Endothelial cell (in vitro differentiated cells): ENCODE results near the gene AGBL5. TPM values are rescaled to one million over a fixed set of nuclear protein-coding genes. Genes with fewer than 3 reads are reported as not detected.

Source experiments
- DNase-seq: peaks from one replicate; pipeline ENCODE4 v3.0.0; 2021; ENCODE audit warnings: low spot score
- H3K27ac Mint-ChIP-seq: one replicate; pipeline ENCODE4 v1.8.0; 2021; ENCODE audit warnings: mixed read lengths, inconsistent platforms; ENCODE audit not compliant: unreplicated experiment
- H3K27me3 Mint-ChIP-seq: one replicate; pipeline ENCODE4 v1.8.0; 2021; ENCODE audit warnings: mild to moderate bottlenecking, moderate library complexity, mixed read lengths, inconsistent platforms; ENCODE audit not compliant: unreplicated experiment
- H3K36me3 Mint-ChIP-seq: one replicate; pipeline ENCODE4 v1.8.0; 2021; ENCODE audit warnings: mild to moderate bottlenecking, low read depth, mixed read lengths, inconsistent platforms; ENCODE audit not compliant: unreplicated experiment
- H3K4me1 Mint-ChIP-seq: one replicate; pipeline ENCODE4 v1.8.0; 2021; ENCODE audit warnings: mild to moderate bottlenecking, mixed read lengths, inconsistent platforms; ENCODE audit not compliant: unreplicated experiment
- H3K4me3 Mint-ChIP-seq: one replicate; pipeline ENCODE4 v1.8.0; 2021; ENCODE audit warnings: mild to moderate bottlenecking, mixed read lengths, inconsistent platforms; ENCODE audit not compliant: unreplicated experiment
- H3K9me3 Mint-ChIP-seq: one replicate; pipeline ENCODE4 v1.8.0; 2021; ENCODE audit warnings: mixed read lengths, inconsistent platforms; ENCODE audit not compliant: unreplicated experiment
- total RNA-seq: library from RNA; stranded (reverse); fragmentation: NEBNext Ultra II Directional; extraction: Animal tissue kit (Norgen Biotek cat#: 25700); gene quantifications from one replicate; pipeline ENCODE4 v1.2.1, GENCODE V29; 2021; ENCODE audit not compliant: unreplicated experiment
- TF ChIP-seq, protein P1 (sequence below): fragments of 200-600 bp; sonication (generic); IDR thresholded peaks from one replicate; pipeline ENCODE4 v1.5.0; 2021; ENCODE audit warnings: antibody characterized with exemption; ENCODE audit not compliant: unreplicated experiment

AGBL5 gene
- total RNA-seq, 1 donor from 2014 or later, result 32.5 TPM

DNA sequence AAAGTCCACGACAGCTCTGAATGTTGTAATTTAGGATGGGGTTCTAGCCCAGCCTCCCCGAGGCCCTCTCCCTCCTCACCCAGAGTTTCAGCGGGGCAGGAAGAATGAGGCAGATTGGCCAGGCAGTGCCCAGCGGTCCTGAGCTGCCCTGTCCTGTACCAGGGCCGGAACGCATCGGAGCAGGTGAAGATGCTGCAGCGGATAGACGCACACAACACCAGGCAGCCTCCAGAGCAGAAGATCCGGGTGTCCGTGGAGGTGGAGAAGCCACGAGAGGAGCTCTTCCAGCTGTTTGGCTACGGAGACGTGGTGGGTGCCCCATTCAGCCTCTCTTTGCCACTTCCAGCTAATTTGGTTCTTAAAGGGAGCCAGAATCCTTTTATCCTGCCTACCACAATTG, 45.9 kb downstream of the AGBL5 start:
- H3K27me3 Mint-ChIP-seq, result peaks cover 11% of the 10 kb centered on the region
- H3K4me3 Mint-ChIP-seq, result no peak overlapping the region
- H3K36me3 Mint-ChIP-seq, result no peaks in the 10 kb centered on the region
- TF ChIP-seq, protein P1, sequence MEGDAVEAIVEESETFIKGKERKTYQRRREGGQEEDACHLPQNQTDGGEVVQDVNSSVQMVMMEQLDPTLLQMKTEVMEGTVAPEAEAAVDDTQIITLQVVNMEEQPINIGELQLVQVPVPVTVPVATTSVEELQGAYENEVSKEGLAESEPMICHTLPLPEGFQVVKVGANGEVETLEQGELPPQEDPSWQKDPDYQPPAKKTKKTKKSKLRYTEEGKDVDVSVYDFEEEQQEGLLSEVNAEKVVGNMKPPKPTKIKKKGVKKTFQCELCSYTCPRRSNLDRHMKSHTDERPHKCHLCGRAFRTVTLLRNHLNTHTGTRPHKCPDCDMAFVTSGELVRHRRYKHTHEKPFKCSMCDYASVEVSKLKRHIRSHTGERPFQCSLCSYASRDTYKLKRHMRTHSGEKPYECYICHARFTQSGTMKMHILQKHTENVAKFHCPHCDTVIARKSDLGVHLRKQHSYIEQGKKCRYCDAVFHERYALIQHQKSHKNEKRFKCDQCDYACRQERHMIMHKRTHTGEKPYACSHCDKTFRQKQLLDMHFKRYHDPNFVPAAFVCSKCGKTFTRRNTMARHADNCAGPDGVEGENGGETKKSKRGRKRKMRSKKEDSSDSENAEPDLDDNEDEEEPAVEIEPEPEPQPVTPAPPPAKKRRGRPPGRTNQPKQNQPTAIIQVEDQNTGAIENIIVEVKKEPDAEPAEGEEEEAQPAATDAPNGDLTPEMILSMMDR, result no peak
- peaks cover 9% of the 10 kb centered on the region for H3K4me1 Mint-ChIP-seq
- no peak overlapping the region for H3K27ac Mint-ChIP-seq
- no peaks in the 10 kb centered on the region for H3K9me3 Mint-ChIP-seq
- no peak for DNase-seq

DNA sequence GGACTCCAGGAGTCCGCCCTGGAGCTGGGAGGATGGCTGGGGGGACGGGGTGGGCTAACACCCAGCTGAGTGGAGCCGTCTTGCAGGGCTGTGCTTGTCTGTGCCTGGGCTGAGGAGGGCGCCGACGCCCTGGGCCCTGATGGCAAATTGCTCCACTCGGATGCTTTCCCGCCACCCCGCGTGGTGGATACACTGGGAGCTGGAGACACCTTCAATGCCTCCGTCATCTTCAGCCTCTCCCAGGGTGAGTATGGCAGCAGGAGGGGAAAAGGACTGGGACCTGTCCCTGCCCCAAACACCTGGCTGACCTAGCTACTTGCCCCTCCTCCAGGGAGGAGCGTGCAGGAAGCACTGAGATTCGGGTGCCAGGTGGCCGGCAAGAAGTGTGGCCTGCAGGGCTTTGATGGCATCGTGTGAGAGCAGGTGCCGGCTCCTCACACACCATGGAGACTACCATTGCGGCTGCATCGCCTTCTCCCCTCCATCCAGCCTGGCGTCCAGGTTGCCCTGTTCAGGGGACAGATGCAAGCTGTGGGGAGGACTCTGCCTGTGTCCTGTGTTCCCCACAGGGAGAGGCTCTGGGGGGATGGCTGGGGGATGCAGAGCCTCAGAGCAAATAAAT, 48.0 kb downstream of the AGBL5 start:
- Mint-ChIP-seq H3K36me3 (no peaks in the 10 kb centered on the region), H3K4me1 (peaks cover 4% of the 10 kb centered on the region), H3K27ac (no peak overlapping the region), H3K9me3 (no peaks in the 10 kb centered on the region), H3K27me3 (peaks cover 9% of the 10 kb centered on the region), H3K4me3 (no peak overlapping the region)
- TF ChIP-seq, protein P1, result no peak
- no peak for DNase-seq

DNA sequence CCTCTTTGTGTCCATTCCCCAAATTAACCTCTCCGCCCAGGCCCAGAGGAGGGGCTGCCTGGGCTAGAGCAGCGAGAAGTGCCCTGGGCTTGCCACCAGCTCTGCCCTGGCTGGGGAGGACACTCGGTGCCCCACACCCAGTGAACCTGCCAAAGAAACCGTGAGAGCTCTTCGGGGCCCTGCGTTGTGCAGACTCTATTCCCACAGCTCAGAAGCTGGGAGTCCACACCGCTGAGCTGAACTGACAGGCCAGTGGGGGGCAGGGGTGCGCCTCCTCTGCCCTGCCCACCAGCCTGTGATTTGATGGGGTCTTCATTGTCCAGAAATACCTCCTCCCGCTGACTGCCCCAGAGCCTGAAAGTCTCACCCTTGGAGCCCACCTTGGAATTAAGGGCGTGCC, 48.6 kb downstream of the AGBL5 start:
- peaks cover 9% of the 10 kb centered on the region for H3K27me3 Mint-ChIP-seq
- H3K9me3 Mint-ChIP-seq, result no peaks in the 10 kb centered on the region
- no peak overlapping the region for H3K4me3 Mint-ChIP-seq
- H3K36me3 Mint-ChIP-seq, result no peaks in the 10 kb centered on the region
- peaks cover 4% of the 10 kb centered on the region for H3K4me1 Mint-ChIP-seq
- DNase-seq, result no peak
- no peak overlapping the region for H3K27ac Mint-ChIP-seq
- TF ChIP-seq, protein P1, result no peak

DNA sequence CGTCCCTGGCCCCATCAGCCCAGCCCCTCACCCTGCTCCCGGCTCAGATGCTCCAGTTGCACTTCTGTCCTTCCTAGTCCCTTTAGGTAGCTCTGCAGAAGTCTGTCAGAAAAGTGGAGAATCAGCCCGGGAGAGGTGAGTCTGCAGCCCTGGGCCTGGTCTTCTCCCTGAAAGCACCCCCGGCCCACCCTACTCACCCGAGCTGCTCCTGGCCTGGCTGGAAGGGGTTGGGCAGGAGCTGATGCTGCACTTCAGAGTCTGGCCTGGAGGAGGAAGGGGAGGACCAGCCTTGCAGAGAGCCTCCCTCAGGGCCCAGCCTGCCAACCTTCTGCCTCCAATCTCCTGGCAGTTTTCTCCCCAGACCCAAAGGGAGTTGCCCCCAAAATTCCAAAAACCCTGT, 50.9 kb downstream of the AGBL5 start:
- Mint-ChIP-seq H3K36me3 (no peaks in the 10 kb centered on the region), H3K9me3 (no peaks in the 10 kb centered on the region), H3K27ac (no peak overlapping the region), H3K4me1 (no peaks in the 10 kb centered on the region), H3K27me3 (peaks cover 4% of the 10 kb centered on the region), H3K4me3 (no peak overlapping the region)
- TF ChIP-seq, protein P1, result no peak
- no peak for DNase-seq

DNA sequence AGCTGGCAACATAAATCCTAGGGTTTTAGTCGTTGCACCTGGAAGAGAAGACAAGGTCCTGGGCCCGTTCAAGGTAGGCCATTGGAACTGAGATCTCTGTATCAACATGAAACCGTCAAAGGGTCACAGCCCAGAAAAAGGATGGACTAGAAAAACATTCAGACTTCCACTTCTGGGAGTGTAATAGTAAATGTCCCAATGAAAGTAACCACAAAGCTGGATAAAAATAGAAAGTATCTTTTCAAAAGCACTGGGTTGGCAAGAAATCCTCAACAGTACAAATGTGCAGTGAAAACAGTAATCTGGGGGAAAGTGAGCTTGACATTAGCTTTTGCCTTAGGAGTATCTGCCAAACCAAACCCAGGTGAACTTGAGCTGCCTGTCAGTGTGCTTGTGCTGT, 54.5 kb downstream of the AGBL5 start:
- TF ChIP-seq, protein P1, result no peak
- no peaks in the 10 kb centered on the region for H3K36me3 Mint-ChIP-seq
- H3K4me3 Mint-ChIP-seq, result no peak overlapping the region
- H3K4me1 Mint-ChIP-seq, result no peaks in the 10 kb centered on the region
- H3K27ac Mint-ChIP-seq, result no peak overlapping the region
- no peaks in the 10 kb centered on the region for H3K9me3 Mint-ChIP-seq
- DNase-seq, result no peak
- H3K27me3 Mint-ChIP-seq, result peaks cover 2% of the 10 kb centered on the region
